C4-2B (cell line): ENCODE data around the gene ATP7B.
"Not testable (repeated sequence)": the region's sequence is repeated elsewhere in the genome, so short reads cannot be mapped to it uniquely, and the experiment has no call there.

ENCODE experiments used
- H3K27ac ChIP-seq: fragments of 450-650 bp; 2 replicates; pipeline ENCODE4 v1.5.1; 2017
- ZFX ChIP-seq: fragments of 450-650 bp; IDR thresholded peaks from 2 replicates; pipeline ENCODE4 v1.6.1; 2017
- TF ChIP-seq, protein P1 (sequence below): fragments of 450-650 bp; conservative IDR thresholded peaks from 2 replicates; pipeline ENCODE4 v1.5.1; 2017; ENCODE audit warnings: mild to moderate bottlenecking

ATP7B gene

DNA sequence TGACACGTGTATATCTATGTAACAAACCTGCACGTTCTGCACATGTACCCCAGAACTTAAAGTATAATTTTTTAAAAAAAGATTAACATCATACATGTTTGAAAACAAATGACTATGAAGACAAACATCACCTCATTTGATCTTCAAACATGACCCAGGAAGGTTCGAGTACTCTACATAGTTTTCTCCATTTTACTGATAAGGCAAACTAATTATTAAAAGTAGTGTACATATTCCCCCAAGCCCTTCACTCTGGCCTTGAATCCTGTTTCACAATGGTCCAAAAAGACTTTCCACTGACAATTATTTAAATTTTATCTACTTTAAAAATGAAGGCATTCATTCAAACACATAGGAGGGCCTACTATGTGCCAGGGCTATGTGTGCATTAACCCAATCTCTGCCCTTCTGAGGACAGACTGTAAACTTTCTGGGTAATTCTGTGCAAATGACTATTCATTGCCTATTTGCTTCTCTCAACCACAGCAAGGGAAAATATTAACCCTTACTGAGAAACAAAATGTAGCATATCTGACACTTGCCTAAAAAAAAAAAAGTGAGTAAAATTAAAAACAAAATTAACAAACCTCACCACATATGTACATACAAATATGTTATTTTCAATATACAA lies 22.1 kb downstream of the ATP7B start:
- TF ChIP-seq ZFX = no peak
- TF ChIP-seq, protein P1, sequence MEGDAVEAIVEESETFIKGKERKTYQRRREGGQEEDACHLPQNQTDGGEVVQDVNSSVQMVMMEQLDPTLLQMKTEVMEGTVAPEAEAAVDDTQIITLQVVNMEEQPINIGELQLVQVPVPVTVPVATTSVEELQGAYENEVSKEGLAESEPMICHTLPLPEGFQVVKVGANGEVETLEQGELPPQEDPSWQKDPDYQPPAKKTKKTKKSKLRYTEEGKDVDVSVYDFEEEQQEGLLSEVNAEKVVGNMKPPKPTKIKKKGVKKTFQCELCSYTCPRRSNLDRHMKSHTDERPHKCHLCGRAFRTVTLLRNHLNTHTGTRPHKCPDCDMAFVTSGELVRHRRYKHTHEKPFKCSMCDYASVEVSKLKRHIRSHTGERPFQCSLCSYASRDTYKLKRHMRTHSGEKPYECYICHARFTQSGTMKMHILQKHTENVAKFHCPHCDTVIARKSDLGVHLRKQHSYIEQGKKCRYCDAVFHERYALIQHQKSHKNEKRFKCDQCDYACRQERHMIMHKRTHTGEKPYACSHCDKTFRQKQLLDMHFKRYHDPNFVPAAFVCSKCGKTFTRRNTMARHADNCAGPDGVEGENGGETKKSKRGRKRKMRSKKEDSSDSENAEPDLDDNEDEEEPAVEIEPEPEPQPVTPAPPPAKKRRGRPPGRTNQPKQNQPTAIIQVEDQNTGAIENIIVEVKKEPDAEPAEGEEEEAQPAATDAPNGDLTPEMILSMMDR = no peak

DNA sequence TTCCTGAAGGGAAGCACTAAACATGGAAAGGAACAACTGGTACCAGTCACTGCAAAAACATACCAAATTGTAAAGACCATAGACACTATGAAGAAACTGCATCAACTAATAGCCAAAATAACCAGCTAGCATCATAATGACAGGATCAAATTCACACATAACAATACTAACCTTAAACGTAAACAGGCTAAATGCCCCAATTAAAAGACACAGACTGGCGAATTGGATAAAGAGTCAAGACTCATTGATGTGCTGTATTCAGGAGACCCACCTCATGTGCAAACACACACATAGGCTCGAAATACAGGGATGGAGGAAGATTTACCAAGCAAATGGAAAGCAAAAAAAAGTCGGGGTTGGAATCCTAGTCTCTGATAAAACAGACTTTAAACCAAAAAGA lies 26.3 kb downstream of the ATP7B start:
- H3K27ac ChIP-seq = not testable (repeated sequence)

More for the DNA sequence above, 22.1 kb downstream of the ATP7B start:
- H3K27ac ChIP-seq = no peak overlapping the region

DNA sequence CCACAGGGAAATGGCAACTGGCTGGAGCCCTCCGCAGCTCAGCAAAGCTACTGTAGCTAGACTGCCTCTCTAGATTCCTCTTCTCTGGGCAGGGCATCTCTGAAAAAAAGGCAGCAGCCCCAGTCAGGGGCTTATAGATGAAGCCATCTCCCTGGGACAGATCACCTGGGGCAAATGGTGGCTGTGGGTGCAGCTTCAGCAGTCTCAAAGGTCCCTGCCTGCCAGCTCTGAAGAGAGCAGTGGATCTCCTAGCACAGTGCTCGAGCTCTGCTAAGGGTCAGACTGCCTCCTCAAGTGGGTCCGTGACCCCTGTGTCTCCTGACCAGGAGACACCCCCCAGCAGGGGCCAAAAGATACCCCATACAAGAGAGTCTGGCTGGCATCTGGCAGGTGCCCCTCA lies 28.0 kb downstream of the ATP7B start:
- H3K27ac ChIP-seq = not testable (repeated sequence)

DNA sequence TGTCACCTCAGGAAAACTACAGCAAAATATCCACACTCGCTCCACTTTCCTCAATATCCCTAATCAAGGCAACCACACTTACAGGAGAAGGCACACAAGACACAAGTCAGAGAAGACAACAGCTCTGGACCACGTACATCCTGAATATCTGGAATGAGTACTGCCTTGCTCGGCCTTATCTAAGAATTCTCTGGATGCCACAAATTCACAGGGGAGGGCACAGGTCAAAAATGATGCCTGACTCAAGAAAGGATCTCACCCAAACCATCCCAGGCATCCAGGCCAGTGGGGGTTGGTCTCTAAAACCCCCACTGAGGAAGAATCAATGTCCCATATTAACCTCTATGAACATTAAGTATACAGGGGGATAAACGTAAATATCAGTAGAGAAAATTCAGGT lies 29.9 kb downstream of the ATP7B start:
- TF ChIP-seq, protein P1 = no peak
- no peak for TF ChIP-seq ZFX
- H3K27ac ChIP-seq = no peak overlapping the region

DNA sequence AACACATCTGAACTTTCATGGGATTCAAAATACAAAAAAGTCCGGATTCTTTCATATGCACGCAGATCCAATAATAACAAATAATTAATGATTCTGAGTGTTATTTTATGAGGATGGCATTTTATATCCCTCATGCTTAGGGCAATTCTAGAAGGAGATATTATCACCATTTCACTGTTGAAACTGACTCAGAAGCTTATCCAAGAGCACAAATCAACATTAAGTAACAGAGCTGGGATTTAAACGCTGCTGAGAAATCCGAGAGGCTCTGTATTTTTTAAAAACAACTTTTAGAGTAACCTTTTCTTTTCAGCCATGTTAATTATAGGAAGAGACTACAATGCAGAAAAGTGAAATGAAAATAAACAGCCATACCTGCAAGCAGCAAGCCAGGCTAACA lies 30.3 kb downstream of the ATP7B start:
- no peak for TF ChIP-seq ZFX
- TF ChIP-seq, protein P1 = no peak
- no peak overlapping the region for H3K27ac ChIP-seq

DNA sequence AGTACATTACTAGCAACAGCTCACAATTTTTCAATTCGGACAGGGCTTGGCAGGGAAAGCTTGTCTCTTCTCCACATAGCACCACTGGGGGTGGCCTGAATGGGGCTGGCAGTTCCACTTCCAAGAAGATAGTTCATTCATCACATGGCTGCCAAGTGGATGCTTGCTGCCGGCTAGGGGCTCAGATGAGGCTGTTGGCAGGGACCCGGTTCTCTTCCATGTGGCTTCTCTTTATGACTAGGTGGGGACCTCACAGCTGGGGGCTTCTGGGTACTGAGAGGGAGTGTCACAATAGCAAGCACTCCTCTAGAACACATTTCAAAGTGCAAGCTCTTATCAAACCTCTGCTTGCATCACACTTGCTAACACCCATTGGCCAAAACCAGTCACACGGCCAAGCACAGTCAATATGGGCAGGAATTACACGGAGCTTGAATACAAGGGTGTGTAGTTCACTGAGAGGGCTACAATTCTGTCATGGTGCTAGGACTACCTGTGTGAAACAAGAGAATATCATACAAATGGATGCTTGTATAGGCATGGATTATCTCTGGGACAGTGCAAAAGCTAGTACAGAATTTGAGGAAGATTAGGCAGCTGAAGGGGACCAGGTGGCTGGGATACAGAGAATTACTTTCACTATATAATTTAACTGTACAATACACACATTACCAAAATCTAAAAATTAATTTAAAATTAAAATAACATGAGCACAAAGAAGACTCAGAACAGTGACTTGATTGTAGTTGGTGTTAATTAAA lies 32.3 kb downstream of the ATP7B start:
- TF ChIP-seq, protein P1 = no peak
- TF ChIP-seq ZFX = no peak
- H3K27ac ChIP-seq = no peak overlapping the region

DNA sequence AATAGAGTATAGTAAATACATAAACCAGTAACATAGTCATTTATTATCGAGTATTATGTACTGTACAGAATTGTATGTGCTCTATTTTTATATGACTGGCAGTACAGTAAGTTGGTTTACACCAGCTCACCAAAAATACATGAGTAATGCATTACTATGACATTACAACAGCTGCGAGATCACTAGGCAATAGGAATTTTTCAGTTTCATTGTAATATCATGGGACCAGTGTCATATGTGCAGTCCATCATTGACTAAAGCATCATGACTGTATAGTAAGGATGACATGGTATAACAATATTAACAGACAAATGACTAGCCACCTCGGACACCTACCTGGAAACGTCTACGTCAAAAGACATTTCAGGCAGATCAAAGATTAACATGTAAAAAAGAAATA lies 33.6 kb downstream of the ATP7B start:
- TF ChIP-seq ZFX = no peak
- TF ChIP-seq, protein P1 = no peak
- H3K27ac ChIP-seq = no peak overlapping the region

DNA sequence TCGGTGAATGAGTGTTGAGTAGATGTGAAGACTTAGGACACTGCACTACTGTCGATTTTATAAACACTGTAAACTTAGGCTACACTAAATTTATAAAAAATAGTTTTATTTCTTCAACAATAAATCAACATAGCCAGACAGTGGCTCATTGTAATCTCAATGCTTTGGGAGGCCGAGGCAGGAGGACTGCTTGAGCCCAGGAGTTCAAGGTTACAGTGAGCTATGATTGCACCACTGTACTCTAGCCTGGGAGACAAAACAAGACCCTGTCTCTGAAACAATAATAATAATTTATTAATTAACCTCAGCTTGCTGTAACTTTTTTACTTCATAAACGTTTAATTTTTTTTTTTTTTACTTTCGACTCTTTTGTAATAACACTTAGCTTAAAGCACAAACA lies 34.4 kb downstream of the ATP7B start:
- no peak overlapping the region for H3K27ac ChIP-seq
- no peak for TF ChIP-seq ZFX
- TF ChIP-seq, protein P1 = no peak
